ENCODE measurements around the gene SEMA4D. TPM values are rescaled to one million over a fixed set of nuclear protein-coding genes. Genes with fewer than 3 reads are reported as not detected.

Gene SEMA4D
- total RNA-seq, 2 donors from 2014 or later = 42.8 to 51.0 TPM

GRCh38 chr9:89523948-89524347 is 26.0 kb upstream of the SEMA4D start:
- TF ChIP-seq, protein P1, sequence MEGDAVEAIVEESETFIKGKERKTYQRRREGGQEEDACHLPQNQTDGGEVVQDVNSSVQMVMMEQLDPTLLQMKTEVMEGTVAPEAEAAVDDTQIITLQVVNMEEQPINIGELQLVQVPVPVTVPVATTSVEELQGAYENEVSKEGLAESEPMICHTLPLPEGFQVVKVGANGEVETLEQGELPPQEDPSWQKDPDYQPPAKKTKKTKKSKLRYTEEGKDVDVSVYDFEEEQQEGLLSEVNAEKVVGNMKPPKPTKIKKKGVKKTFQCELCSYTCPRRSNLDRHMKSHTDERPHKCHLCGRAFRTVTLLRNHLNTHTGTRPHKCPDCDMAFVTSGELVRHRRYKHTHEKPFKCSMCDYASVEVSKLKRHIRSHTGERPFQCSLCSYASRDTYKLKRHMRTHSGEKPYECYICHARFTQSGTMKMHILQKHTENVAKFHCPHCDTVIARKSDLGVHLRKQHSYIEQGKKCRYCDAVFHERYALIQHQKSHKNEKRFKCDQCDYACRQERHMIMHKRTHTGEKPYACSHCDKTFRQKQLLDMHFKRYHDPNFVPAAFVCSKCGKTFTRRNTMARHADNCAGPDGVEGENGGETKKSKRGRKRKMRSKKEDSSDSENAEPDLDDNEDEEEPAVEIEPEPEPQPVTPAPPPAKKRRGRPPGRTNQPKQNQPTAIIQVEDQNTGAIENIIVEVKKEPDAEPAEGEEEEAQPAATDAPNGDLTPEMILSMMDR (conservative IDR thresholded peaks at IDR 0.05) = no peak
- H3K27ac Mint-ChIP-seq = no peak overlapping the region
- no peak overlapping the region for H3K4me3 Mint-ChIP-seq
- Histone ChIP-seq H3K27ac (ENCODE audit: low read depth, low read length) (no peak overlapping the region), H3K36me3 (ENCODE audit: control insufficient read depth, insufficient read depth, low read length) (no peaks in the 10 kb centered on the region), H3K4me1 (ENCODE audit: control insufficient read depth, insufficient read depth, low read length) (no peaks in the 10 kb centered on the region), H3K4me3 (ENCODE audit: low read length) (no peak overlapping the region), H3K9me3 (ENCODE audit: control insufficient read depth, low read length) (no peaks in the 10 kb centered on the region), H3K9ac (ENCODE audit: extremely low read depth, low read length, poor library complexity, severe bottlenecking) (no peak overlapping the region), H3K27me3 (ENCODE audit: control insufficient read depth, insufficient read depth, low read length, poor library complexity, severe bottlenecking) (no peaks in the 10 kb centered on the region)
- H3K9me3 Mint-ChIP-seq = no peaks in the 10 kb centered on the region
- no peak for DNase-seq
- 93 to 97% methylated on average over 1 to 3 of the region's 3 CpGs for WGBS, 2 experiments (ENCODE audit: insufficient coverage in 1 of 2, insufficient read length in 1 of 2)
- no peaks in the 10 kb centered on the region for H3K4me1 Mint-ChIP-seq
- H3K36me3 Mint-ChIP-seq (ENCODE audit: low read depth) = no peaks in the 10 kb centered on the region
- H3K27me3 Mint-ChIP-seq (ENCODE audit: insufficient read depth) = no peaks in the 10 kb centered on the region

GRCh38 chr9:89522959-89523285 is 25.0 kb upstream of the SEMA4D start:
- Histone ChIP-seq H3K27me3 (ENCODE audit: control insufficient read depth, insufficient read depth, low read length, poor library complexity, severe bottlenecking) (no peaks in the 10 kb centered on the region), H3K4me1 (ENCODE audit: control insufficient read depth, insufficient read depth, low read length) (no peaks in the 10 kb centered on the region), H3K36me3 (ENCODE audit: control insufficient read depth, insufficient read depth, low read length) (no peaks in the 10 kb centered on the region), H3K4me3 (ENCODE audit: low read length) (no peak overlapping the region), H3K27ac (ENCODE audit: low read depth, low read length) (no peak overlapping the region), H3K9ac (ENCODE audit: extremely low read depth, low read length, poor library complexity, severe bottlenecking) (no peak overlapping the region), H3K9me3 (ENCODE audit: control insufficient read depth, low read length) (no peaks in the 10 kb centered on the region)
- WGBS, 2 experiments (ENCODE audit: insufficient coverage in 1 of 2, insufficient read length in 1 of 2) = 92 to 93% methylated on average over 2 of the region's 2 CpGs
- Mint-ChIP-seq H3K27me3 (ENCODE audit: insufficient read depth) (no peaks in the 10 kb centered on the region), H3K36me3 (ENCODE audit: low read depth) (no peaks in the 10 kb centered on the region), H3K27ac (no peak overlapping the region), H3K9me3 (no peaks in the 10 kb centered on the region), H3K4me1 (no peaks in the 10 kb centered on the region), H3K4me3 (no peak overlapping the region)
- TF ChIP-seq, protein P1 (conservative IDR thresholded peaks at IDR 0.05) = no peak
- no peak for DNase-seq

- H3K27ac Mint-ChIP-seq = peak overlapping the region; percentile 15
- TF ChIP-seq, protein P1 (conservative IDR thresholded peaks at IDR 0.05) = no peak
- no peak overlapping the region for H3K27ac ChIP-seq (ENCODE audit: low read depth, low read length)
- no peaks in the 10 kb centered on the region for H3K4me1 ChIP-seq (ENCODE audit: control insufficient read depth, insufficient read depth, low read length)
- H3K36me3 Mint-ChIP-seq (ENCODE audit: low read depth) = no peaks in the 10 kb centered on the region
- H3K4me3 Mint-ChIP-seq = no peak overlapping the region
- no peaks in the 10 kb centered on the region for H3K27me3 Mint-ChIP-seq (ENCODE audit: insufficient read depth)
- WGBS, 2 experiments (ENCODE audit: insufficient coverage in 1 of 2, insufficient read length in 1 of 2) = 85 to 95% methylated on average over 10 to 11 of the region's 11 CpGs
- no peaks in the 10 kb centered on the region for H3K36me3 ChIP-seq (ENCODE audit: control insufficient read depth, insufficient read depth, low read length)
- no peak overlapping the region for H3K9ac ChIP-seq (ENCODE audit: extremely low read depth, low read length, poor library complexity, severe bottlenecking)
- no peak for DNase-seq
- no peaks in the 10 kb centered on the region for H3K27me3 ChIP-seq (ENCODE audit: control insufficient read depth, insufficient read depth, low read length, poor library complexity, severe bottlenecking)
- H3K9me3 Mint-ChIP-seq = no peaks in the 10 kb centered on the region
- H3K4me3 ChIP-seq (ENCODE audit: low read length) = no peak overlapping the region
- no peaks in the 10 kb centered on the region for H3K9me3 ChIP-seq (ENCODE audit: control insufficient read depth, low read length)
- no peaks in the 10 kb centered on the region for H3K4me1 Mint-ChIP-seq
Measured at GRCh38 chr9:89522261-89522958, 24.5 kb upstream of the SEMA4D start.

All from endodermal cell (in vitro differentiated cells).